OCI-LY3 (cell line): Measurements from ENCODE around the gene RNF222.
"Not testable (repeated sequence)": the region's sequence is repeated elsewhere in the genome, so short reads cannot be mapped to it uniquely, and the experiment has no call there.

Source experiments
- H2AFZ ChIP-seq: fragments of 200-600, 300-600 bp; shearing (Covaris generic); 2 replicates; pipeline ENCODE4 v1.6.0; 2014; ENCODE audit warnings: antibody characterized with exemption, low read depth, low read length
- H3K27ac ChIP-seq: fragments of 200-600, 300-600 bp; sonication (generic); 2 replicates; pipeline ENCODE4 v1.5.1; 2014; ENCODE audit warnings: mild to moderate bottlenecking, low read length, moderate library complexity, mixed read lengths
- H3K27me3 ChIP-seq: fragments of 200-600, 300-600 bp; sonication (generic); 2 replicates; pipeline ENCODE4 v1.6.1; 2014; ENCODE audit warnings: low read depth, low read length, mixed read lengths
- H3K36me3 ChIP-seq: fragments of 200-600, 300-600 bp; sonication (generic); replicated peaks from 2 replicates; pipeline ENCODE3; 2014; ENCODE audit warnings: low read depth, low read length, mixed read lengths
- H3K4me1 ChIP-seq: fragments of 300-600, 200-600 bp; sonication (generic); 2 replicates; pipeline ENCODE4 v1.6.1; 2014; ENCODE audit warnings: low read length, mixed read lengths
- H3K4me2 ChIP-seq: fragments of 200-600, 300-600 bp; sonication (generic); 2 replicates; pipeline ENCODE4 v1.6.1; 2014; ENCODE audit warnings: low read length, mixed read lengths
- H3K4me3 ChIP-seq: fragments of 300-600, 200-600 bp; sonication (generic); 2 replicates; pipeline ENCODE4 v1.5.1; 2014; ENCODE audit warnings: antibody characterized with exemption, mild to moderate bottlenecking, low read length, moderate library complexity
- H3K79me2 ChIP-seq: fragments of 300-600, 200-600 bp; shearing (Covaris generic); 2 replicates; pipeline ENCODE4 v1.6.1; 2014; ENCODE audit warnings: mild to moderate bottlenecking, low read length, mixed read lengths
- H3K9ac ChIP-seq: fragments of 300-600, 200-600 bp; shearing (Covaris generic); 2 replicates; pipeline ENCODE4 v1.6.0; 2014; ENCODE audit warnings: mild to moderate bottlenecking, low read length, moderate library complexity
- H3K9me3 ChIP-seq: fragments of 200-600, 300-600 bp; shearing (Covaris generic); 2 replicates; pipeline ENCODE4 v1.6.1; 2014; ENCODE audit warnings: low read length, mixed read lengths; ENCODE audit not compliant: insufficient read depth
- H4K20me1 ChIP-seq: fragments of 200-600, 300-600 bp; sonication (generic); 2 replicates; pipeline ENCODE4 v1.6.1; 2016; ENCODE audit warnings: low read length, mixed read lengths; ENCODE audit not compliant: insufficient read depth
- CTCF ChIP-seq: fragments of 200-600, 300-600 bp; sonication (generic); IDR thresholded peaks from 2 replicates; pipeline ENCODE4 v1.5.1; 2014; ENCODE audit warnings: antibody characterized with exemption, low read length, low read depth
- EZH2phosphoT487 ChIP-seq: fragments of 200-600 bp; shearing (Covaris generic); IDR thresholded peaks from 2 replicates; pipeline ENCODE4 v1.6.1; 2018; ENCODE audit warnings: antibody characterized with exemption, mixed run types, low read depth

RNF222 gene

GRCh38 chr17:8382052-8382879 lies 15.4 kb downstream of the RNF222 start:
- H3K4me3 ChIP-seq, result peak overlapping the region; percentile 100
- no peaks in the 10 kb centered on the region for H3K27me3 ChIP-seq
- H3K79me2 ChIP-seq, result peaks cover 47% of the 10 kb centered on the region
- H3K27ac ChIP-seq, result peak overlapping the region; percentile 52
- TF ChIP-seq CTCF, result no peak
- TF ChIP-seq EZH2phosphoT487, result no peak
- peak overlapping the region; percentile 86 for H3K4me2 ChIP-seq
- H3K4me1 ChIP-seq, result peaks cover 28% of the 10 kb centered on the region
- H3K36me3 ChIP-seq, result peaks cover 40% of the 10 kb centered on the region
- peaks cover 26% of the 10 kb centered on the region for H4K20me1 ChIP-seq
- no peak overlapping the region for H2AFZ ChIP-seq
- peak overlapping the region; percentile 97 for H3K9ac ChIP-seq
- H3K9me3 ChIP-seq, result no peaks in the 10 kb centered on the region

GRCh38 chr17:8380049-8380448 lies 17.6 kb downstream of the RNF222 start:
- H3K9me3 ChIP-seq, result no peaks in the 10 kb centered on the region
- no peak overlapping the region for H3K9ac ChIP-seq
- no peak overlapping the region for H3K4me3 ChIP-seq
- no peaks in the 10 kb centered on the region for H3K27me3 ChIP-seq
- H2AFZ ChIP-seq, result no peak overlapping the region
- no peak for TF ChIP-seq CTCF
- TF ChIP-seq EZH2phosphoT487, result no peak
- H4K20me1 ChIP-seq, result peaks cover 26% of the 10 kb centered on the region
- H3K36me3 ChIP-seq, result peaks cover 51% of the 10 kb centered on the region
- H3K4me2 ChIP-seq, result no peak overlapping the region
- no peak overlapping the region for H3K27ac ChIP-seq
- peaks cover 47% of the 10 kb centered on the region for H3K79me2 ChIP-seq
- peaks cover 41% of the 10 kb centered on the region for H3K4me1 ChIP-seq

GRCh38 chr17:8378117-8378516 lies 19.5 kb downstream of the RNF222 start:
- Histone ChIP-seq H3K36me3 (peaks cover 51% of the 10 kb centered on the region), H4K20me1 (peaks cover 26% of the 10 kb centered on the region), H3K4me1 (peaks cover 36% of the 10 kb centered on the region), H3K79me2 (peaks cover 35% of the 10 kb centered on the region)
- H3K4me3 ChIP-seq, H3K27me3 ChIP-seq, H3K27ac ChIP-seq, H3K9me3 ChIP-seq, H3K4me2 ChIP-seq, H2AFZ ChIP-seq, H3K9ac ChIP-seq: not testable (repeated sequence)

GRCh38 chr17:8377422-8377821 lies 20.2 kb downstream of the RNF222 start:
- Histone ChIP-seq H3K9ac (no peak overlapping the region), H4K20me1 (peaks cover 26% of the 10 kb centered on the region), H3K4me3 (no peak overlapping the region), H3K4me2 (peak overlapping the region; percentile 76; the same call in 1 of the 2 replicates), H3K27ac (no peak overlapping the region; the same call in 1 of the 2 replicates), H3K4me1 (peaks cover 36% of the 10 kb centered on the region), H3K79me2 (peaks cover 29% of the 10 kb centered on the region), H3K9me3 (no peaks in the 10 kb centered on the region), H3K36me3 (peaks cover 49% of the 10 kb centered on the region), H2AFZ (no peak overlapping the region), H3K27me3 (no peaks in the 10 kb centered on the region)
- TF ChIP-seq CTCF (no peak), EZH2phosphoT487 (no peak)
